Neural cell (in vitro differentiated cells): Measurements from ENCODE around the gene SRP68.

Experiments
- EZH2 ChIP-seq: fragments of 200-600, 300-800 bp; shearing (Covaris generic), sonication (generic); IDR thresholded peaks from 2 replicates; pipeline ENCODE4 v1.6.1; 2014; ENCODE audit warnings: antibody characterized with exemption, low read length, borderline replicate concordance, mild to moderate bottlenecking; ENCODE audit not compliant: insufficient read depth, poor library complexity, severe bottlenecking
- RAD21 ChIP-seq: fragments of 450-650 bp; conservative IDR thresholded peaks from 2 replicates; pipeline ENCODE4 v1.6.1; 2014; ENCODE audit warnings: antibody characterized with exemption, mild to moderate bottlenecking, moderate library complexity

DNA sequence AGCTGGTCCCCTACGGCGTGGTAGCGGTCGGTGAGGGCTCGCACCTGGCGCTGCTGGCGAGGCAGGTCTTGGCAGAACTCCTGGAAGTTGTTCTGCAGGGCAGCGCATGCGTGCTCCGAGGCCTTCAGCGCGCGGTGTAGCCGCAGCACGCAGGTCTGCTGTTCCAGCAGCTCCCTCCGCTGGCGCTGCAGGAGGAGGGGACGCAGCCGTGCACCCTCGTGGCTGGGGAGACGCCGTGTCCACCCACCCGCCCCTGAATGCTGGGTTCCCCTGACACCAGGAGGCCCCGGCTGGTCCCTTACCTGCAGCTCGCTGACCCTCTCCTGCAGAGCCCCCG, 57.4 kb downstream of the SRP68 start:
- TF ChIP-seq RAD21 = no peak
- no peak for TF ChIP-seq EZH2
